ENCODE data around the gene BEAN1. TPM values are rescaled to one million over a fixed set of nuclear protein-coding genes. Genes with fewer than 3 reads are reported as not detected.

BEAN1 gene
- total RNA-seq, 1 donor from 2014 or later = 6.7 TPM

DNA sequence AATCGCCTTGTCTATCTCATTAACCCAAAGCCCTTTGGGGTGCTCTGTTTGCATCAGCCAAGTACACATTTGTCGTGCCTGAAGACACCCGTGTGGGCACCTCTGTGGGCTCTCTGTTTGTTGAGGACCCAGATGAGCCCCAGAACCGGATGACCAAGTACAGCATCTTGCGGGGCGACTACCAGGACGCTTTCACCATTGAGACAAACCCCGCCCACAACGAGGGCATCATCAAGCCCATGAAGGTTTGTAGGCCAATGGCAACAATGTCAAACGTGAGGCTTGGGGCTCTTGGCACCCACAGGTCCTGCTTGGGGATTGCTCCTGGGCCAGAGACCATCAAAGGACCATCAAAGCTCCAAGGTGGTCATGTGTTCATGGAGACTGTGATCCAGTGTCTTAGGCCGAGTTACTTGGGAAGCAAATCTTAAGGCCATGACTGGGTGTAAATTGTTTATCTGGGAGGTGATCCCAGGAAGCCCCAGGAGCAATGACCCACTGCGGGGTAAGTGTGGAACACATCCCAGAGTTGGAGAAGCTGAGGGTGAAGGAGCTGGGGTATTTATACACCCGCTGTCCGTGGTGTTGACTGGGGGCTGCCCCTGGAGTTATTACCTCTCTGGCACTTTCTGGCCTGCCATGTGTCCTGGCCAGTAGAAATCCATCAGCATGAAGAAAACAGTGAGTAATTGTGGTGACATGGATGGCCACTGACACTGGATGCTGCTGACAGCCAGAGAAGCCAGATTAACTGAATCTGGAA lies 36.6 kb upstream of the BEAN1 start:
- TF ChIP-seq, protein P1, sequence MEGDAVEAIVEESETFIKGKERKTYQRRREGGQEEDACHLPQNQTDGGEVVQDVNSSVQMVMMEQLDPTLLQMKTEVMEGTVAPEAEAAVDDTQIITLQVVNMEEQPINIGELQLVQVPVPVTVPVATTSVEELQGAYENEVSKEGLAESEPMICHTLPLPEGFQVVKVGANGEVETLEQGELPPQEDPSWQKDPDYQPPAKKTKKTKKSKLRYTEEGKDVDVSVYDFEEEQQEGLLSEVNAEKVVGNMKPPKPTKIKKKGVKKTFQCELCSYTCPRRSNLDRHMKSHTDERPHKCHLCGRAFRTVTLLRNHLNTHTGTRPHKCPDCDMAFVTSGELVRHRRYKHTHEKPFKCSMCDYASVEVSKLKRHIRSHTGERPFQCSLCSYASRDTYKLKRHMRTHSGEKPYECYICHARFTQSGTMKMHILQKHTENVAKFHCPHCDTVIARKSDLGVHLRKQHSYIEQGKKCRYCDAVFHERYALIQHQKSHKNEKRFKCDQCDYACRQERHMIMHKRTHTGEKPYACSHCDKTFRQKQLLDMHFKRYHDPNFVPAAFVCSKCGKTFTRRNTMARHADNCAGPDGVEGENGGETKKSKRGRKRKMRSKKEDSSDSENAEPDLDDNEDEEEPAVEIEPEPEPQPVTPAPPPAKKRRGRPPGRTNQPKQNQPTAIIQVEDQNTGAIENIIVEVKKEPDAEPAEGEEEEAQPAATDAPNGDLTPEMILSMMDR (IDR thresholded peaks at IDR 0.05; ENCODE audit: insufficient read depth, low read length, poor library complexity, severe bottlenecking) = no peak
- H3K4me3 ChIP-seq (ENCODE audit: low read depth, low read length) = no peak overlapping the region
- DNase-seq (ENCODE audit: low read depth) = no peak
- H3K27me3 ChIP-seq (ENCODE audit: control insufficient read depth, insufficient read depth, low read length) = no peaks in the 10 kb centered on the region
- no peaks in the 10 kb centered on the region for H3K36me3 ChIP-seq (ENCODE audit: control insufficient read depth, insufficient read depth, low read length)

DNA sequence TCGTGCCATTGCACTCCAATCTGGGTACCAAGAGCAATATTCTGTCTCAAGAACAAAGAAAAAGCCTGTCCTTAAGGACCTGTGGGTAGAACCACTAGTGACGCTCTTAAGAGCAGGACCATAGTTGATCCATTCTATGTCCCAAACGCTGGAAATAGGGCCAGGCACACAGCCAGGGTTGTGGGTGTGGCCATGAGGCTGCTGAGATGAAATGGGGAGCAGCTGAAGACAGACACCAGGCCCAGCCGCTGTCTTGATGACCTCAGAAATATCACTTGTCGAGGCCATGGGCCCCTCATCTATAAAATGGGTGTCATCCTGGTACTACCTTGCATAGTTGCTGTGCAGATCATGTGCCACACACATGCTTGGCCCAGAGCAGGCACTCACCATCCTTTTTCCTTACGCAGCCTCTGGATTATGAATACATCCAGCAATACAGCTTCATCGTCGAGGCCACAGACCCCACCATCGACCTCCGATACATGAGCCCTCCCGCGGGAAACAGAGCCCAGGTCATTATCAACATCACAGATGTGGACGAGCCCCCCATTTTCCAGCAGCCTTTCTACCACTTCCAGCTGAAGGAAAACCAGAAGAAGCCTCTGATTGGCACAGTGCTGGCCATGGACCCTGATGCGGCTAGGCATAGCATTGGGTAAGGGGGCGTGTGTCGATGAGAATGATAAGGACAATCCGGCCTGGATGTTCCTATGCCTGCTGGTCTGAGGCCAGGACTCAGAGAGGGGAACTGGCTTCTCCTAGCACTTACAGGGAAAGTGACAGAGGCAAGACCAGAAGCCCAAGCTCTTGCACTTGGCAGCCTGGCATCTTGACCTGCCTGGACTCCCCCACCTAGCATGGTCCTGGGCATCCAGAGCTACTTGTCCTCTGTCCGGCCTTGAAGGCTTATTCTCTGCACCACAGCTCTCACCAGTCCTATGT lies 35.1 kb upstream of the BEAN1 start:
- Histone ChIP-seq H3K27me3 (ENCODE audit: control insufficient read depth, insufficient read depth, low read length) (no peaks in the 10 kb centered on the region), H3K4me3 (ENCODE audit: low read depth, low read length) (no peak overlapping the region), H3K36me3 (ENCODE audit: control insufficient read depth, insufficient read depth, low read length) (no peaks in the 10 kb centered on the region)
- TF ChIP-seq, protein P1 (IDR thresholded peaks at IDR 0.05; ENCODE audit: insufficient read depth, low read length, poor library complexity, severe bottlenecking) = no peak
- no peak for DNase-seq (ENCODE audit: low read depth)

DNA sequence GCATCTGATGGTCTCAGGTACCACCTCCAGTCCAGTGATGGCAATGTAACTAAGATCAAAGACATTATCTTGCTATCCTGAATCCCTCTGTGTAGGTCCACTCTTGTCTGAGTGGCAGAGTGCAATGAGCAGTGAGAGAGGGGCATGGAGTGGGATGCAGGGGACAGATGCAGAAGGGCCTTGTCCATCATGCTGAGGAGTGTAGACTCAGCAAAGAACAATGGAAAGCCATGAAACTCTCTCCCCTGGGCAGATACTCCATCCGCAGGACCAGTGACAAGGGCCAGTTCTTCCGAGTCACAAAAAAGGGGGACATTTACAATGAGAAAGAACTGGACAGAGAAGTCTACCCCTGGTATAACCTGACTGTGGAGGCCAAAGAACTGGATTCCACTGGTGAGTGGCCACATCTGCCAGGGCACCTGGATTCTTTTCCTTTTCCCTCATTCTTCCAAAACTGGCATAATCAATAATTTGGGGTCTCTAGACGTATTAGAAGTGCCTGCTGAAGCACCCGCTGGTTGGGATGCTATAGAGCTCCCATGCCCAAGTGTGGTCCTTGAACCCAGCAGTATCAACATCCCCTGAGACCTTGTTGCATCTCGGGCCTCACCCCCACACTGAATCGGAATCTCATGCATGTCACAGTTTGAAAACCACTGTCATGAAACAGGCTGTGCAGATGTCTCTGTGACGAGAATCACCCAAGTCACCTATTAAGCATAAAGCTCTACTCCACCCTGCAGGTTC lies 31.1 kb upstream of the BEAN1 start:
- Histone ChIP-seq H3K36me3 (ENCODE audit: control insufficient read depth, insufficient read depth, low read length) (no peaks in the 10 kb centered on the region), H3K4me3 (ENCODE audit: low read depth, low read length) (no peak overlapping the region), H3K27me3 (ENCODE audit: control insufficient read depth, insufficient read depth, low read length) (no peaks in the 10 kb centered on the region)
- DNase-seq (ENCODE audit: low read depth) = no peak
- TF ChIP-seq, protein P1 (IDR thresholded peaks at IDR 0.05; ENCODE audit: insufficient read depth, low read length, poor library complexity, severe bottlenecking) = no peak

DNA sequence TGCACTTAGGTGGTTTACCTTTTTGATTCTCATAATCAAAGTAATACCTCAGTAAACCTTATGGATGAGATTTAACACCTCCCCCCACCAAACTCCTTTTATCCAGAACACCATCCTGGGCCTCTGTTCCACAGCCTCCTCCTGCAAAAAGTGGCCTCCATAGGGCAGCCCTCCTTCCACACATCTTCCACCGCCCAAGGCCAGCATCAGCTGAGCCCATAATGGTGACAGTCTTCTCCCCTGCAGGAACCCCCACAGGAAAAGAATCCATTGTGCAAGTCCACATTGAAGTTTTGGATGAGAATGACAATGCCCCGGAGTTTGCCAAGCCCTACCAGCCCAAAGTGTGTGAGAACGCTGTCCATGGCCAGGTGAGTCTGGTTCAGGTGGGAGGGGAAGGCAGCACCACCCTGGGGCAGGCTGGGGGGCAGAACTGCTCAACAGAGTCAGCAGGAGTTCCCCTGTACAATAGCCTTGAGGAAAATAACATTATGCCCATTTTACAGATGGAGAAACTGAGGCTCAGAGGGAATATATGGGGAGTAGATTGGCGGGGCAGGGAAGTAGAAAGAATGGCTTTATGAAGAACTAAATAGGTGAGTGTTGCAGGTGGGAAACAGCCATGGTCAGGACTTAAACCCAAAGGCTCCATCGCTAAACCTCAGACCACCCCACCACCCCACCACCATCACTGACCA lies 29.2 kb upstream of the BEAN1 start:
- DNase-seq (ENCODE audit: low read depth) = no peak
- Histone ChIP-seq H3K36me3 (ENCODE audit: control insufficient read depth, insufficient read depth, low read length) (no peaks in the 10 kb centered on the region), H3K4me3 (ENCODE audit: low read depth, low read length) (no peak overlapping the region), H3K27me3 (ENCODE audit: control insufficient read depth, insufficient read depth, low read length) (no peaks in the 10 kb centered on the region)
- TF ChIP-seq, protein P1 (IDR thresholded peaks at IDR 0.05; ENCODE audit: insufficient read depth, low read length, poor library complexity, severe bottlenecking) = no peak

DNA sequence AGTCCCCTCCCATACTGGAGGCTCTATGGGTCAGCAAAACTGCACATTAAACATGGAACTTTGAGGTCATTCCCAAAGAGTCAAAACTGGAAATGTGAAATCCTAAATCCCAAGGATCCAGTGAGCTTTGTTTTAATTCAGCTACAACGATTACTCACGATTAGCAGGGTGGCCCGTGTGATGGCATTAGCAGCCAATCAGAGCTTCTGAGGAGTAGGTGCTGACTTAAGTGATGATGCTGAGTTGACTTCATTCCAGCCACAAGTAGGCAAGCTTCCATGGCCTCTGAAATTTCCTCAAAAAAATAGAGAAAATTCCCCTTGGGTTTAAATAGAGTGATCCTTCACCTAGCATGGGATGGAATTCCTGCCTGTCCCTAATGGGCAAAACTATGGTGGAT lies 28.1 kb upstream of the BEAN1 start:
- no peak for DNase-seq (ENCODE audit: low read depth)
- H3K4me3 ChIP-seq (ENCODE audit: low read depth, low read length) = no peak overlapping the region
- TF ChIP-seq, protein P1 (IDR thresholded peaks at IDR 0.05; ENCODE audit: insufficient read depth, low read length, poor library complexity, severe bottlenecking) = no peak
- H3K27me3 ChIP-seq (ENCODE audit: control insufficient read depth, insufficient read depth, low read length) = no peaks in the 10 kb centered on the region
- no peaks in the 10 kb centered on the region for H3K36me3 ChIP-seq (ENCODE audit: control insufficient read depth, insufficient read depth, low read length)
